Astrocyte (in vitro differentiated cells and primary cell): ENCODE data around the gene ABCC10.

Experiments used
- EZH2 ChIP-seq: IDR thresholded peaks from 2 replicates; pipeline ENCODE4 v1.6.1; 2012; ENCODE audit warnings: mild to moderate bottlenecking, low read length, inconsistent platforms; ENCODE audit not compliant: insufficient read depth
- TF ChIP-seq, protein P1 (sequence below): IDR thresholded peaks from 2 replicates; pipeline ENCODE4 v1.5.1; 2011; ENCODE audit warnings: low read depth, mild to moderate bottlenecking, inconsistent platforms, low read length, moderate library complexity; ENCODE audit not compliant: insufficient read depth

DNA sequence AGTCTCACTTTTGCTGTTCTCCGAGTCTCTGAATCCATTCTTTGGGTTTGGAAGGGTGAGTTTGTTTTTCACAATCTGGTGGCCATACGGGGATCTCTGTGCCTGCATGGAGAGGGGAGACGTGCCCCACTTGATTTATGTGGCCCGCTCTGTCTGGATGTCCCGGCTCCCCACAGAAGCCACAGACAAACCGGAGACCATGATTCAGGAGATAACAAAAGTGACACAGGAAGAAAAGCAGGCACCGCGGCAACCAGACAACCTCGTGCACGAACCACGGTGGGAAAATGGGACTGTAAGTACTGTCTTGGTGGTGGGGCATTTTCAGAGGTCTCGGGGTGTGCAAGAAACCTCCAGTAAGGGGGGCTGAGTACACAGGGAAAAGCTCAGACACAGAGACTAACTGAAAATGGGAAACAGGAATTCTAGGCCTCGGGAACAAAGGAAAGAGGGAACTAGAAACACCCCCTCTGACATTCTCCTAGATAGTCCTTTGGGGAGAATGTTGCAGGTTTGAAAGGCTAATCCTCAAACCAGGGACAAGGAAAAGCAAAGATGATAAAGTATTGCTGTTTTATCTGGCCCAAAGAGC, 35.8 kb upstream of the ABCC10 start:
- TF ChIP-seq, protein P1, sequence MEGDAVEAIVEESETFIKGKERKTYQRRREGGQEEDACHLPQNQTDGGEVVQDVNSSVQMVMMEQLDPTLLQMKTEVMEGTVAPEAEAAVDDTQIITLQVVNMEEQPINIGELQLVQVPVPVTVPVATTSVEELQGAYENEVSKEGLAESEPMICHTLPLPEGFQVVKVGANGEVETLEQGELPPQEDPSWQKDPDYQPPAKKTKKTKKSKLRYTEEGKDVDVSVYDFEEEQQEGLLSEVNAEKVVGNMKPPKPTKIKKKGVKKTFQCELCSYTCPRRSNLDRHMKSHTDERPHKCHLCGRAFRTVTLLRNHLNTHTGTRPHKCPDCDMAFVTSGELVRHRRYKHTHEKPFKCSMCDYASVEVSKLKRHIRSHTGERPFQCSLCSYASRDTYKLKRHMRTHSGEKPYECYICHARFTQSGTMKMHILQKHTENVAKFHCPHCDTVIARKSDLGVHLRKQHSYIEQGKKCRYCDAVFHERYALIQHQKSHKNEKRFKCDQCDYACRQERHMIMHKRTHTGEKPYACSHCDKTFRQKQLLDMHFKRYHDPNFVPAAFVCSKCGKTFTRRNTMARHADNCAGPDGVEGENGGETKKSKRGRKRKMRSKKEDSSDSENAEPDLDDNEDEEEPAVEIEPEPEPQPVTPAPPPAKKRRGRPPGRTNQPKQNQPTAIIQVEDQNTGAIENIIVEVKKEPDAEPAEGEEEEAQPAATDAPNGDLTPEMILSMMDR, result no peak
- TF ChIP-seq EZH2, result no peak
